ENCODE measurements around the gene TMEM235. TPM values are rescaled to one million over a fixed set of nuclear protein-coding genes. Genes with fewer than 3 reads are reported as not detected.

Gene TMEM235
- total RNA-seq, 4 donors from 2014 or later = not detected

DNA sequence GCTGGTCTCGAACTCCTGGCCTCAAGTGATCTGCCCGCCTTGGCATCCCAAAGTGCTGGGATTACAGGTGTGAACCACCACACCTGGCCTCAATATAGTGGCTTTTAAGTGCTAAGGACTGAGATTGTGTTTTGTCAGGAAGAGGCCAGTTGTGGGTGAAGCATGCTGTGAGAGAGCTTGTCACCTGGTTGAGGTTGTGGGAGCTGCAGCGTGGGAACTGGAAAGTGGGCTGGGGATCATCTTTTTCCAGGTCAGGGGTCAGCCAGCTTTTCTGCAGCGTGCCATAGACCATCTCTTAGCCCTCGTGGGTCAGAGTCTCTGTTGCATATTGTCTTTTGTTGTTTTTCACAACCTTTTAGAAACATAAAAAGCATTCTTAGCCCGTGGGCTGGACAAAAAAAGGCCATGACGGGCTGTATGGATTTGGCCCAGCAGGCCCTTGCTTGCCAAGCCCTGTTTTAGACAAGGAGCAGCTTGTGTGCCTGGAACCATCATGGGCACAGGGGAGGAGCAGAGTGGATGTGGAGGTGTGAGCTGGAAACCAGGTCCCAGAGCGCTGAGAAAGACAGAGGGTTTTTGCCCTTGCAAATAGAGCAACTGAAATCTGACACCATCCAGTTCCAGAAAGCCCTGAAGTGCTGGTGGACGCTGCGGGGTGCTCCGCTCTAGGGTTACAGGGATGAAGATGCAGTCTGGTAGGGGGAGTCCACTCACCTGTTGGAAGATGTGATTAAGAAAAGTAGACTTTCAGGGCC, 11.9 kb upstream of the TMEM235 start:
- Histone ChIP-seq H3K9me3 (no peaks in the 10 kb centered on the region), H3K4me1 (peaks cover 0 to under 1% of the 10 kb centered on the region in 2 donors), H3K36me3 (no peaks in the 10 kb centered on the region), H3K27ac (no peak overlapping the region), H3K4me3 (replicated peaks in 1 of 3) (no peak overlapping the region), H3K27me3 (no peaks in the 10 kb centered on the region)
- 84 to 85% methylated on average over 11 of the region's 11 CpGs for WGBS, 2 donors
- DNase-seq = no peak
- intact Hi-C loops (cut with DNase I) = no loop called here
- TF ChIP-seq, protein P1, sequence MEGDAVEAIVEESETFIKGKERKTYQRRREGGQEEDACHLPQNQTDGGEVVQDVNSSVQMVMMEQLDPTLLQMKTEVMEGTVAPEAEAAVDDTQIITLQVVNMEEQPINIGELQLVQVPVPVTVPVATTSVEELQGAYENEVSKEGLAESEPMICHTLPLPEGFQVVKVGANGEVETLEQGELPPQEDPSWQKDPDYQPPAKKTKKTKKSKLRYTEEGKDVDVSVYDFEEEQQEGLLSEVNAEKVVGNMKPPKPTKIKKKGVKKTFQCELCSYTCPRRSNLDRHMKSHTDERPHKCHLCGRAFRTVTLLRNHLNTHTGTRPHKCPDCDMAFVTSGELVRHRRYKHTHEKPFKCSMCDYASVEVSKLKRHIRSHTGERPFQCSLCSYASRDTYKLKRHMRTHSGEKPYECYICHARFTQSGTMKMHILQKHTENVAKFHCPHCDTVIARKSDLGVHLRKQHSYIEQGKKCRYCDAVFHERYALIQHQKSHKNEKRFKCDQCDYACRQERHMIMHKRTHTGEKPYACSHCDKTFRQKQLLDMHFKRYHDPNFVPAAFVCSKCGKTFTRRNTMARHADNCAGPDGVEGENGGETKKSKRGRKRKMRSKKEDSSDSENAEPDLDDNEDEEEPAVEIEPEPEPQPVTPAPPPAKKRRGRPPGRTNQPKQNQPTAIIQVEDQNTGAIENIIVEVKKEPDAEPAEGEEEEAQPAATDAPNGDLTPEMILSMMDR (IDR thresholded peaks at IDR 0.05) = no peak
- TF ChIP-seq POLR2A (IDR thresholded peaks at IDR 0.05) = no peak

DNA sequence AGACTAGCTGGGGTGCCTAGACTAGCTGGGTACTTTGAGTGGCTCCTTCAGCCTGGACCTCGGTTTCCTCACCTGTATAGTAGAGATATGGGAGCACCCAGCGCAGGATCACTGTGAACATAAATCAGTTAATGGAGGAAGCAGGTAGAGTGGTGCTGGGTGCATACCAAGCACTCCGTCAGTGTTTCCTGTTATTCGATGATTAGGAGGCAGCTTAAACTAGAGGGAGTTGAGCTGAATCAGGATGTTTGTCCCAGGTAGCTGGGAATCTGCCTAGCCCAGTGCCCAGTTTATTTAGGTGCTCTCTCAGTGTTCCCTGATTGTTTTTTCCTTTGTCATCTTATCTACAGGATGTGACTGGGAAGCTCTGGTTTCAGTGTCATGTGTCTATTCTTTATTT, 8.4 kb upstream of the TMEM235 start:
- Histone ChIP-seq H3K27ac (peak overlapping the region in 1 of 3 donors; percentile 30), H3K27me3 (no peaks in the 10 kb centered on the region), H3K9me3 (no peaks in the 10 kb centered on the region), H3K4me3 (replicated peaks in 1 of 3) (no peak overlapping the region), H3K36me3 (no peaks in the 10 kb centered on the region), H3K4me1 (no peaks in the 10 kb centered on the region)
- no peak for TF ChIP-seq POLR2A (IDR thresholded peaks at IDR 0.05)
- TF ChIP-seq, protein P1 (IDR thresholded peaks at IDR 0.05) = no peak
- 82 to 89% methylated on average over 4 of the region's 4 CpGs for WGBS, 2 donors
- intact Hi-C loops (cut with DNase I) = no loop called here
- no peak for DNase-seq

DNA sequence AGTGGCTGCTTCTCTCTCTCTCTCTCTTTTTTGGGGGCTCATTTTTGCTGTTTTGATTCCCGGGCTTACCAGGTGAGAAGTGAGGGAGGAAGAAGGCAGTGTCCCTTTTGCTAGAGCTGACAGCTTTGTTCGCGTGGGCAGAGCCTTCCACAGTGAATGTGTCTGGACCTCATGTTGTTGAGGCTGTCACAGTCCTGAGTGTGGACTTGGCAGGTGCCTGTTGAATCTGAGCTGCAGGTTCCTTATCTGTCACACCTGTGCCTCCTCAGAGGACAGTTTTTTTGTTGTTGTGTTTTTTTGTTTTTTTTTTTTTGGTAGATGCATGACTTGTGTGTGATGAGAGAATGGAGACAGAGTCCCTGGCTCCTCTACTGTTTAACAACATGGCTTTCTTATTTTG, 7.7 kb upstream of the TMEM235 start:
- H3K36me3 ChIP-seq = no peaks in the 10 kb centered on the region
- TF ChIP-seq POLR2A (IDR thresholded peaks at IDR 0.05) = no peak
- TF ChIP-seq, protein P1 (IDR thresholded peaks at IDR 0.05) = no peak
- WGBS, 2 donors = 91% methylated on average over 3 of the region's 3 CpGs
- no peak for DNase-seq
- intact Hi-C loops (cut with DNase I) = no loop called here
- H3K4me1 ChIP-seq = no peaks in the 10 kb centered on the region
- no peak overlapping the region for H3K4me3 ChIP-seq (replicated peaks in 1 of 3)
- H3K27ac ChIP-seq = peak overlapping the region in 1 of 3 donors; percentile 30
- H3K27me3 ChIP-seq = no peaks in the 10 kb centered on the region
- H3K9me3 ChIP-seq = no peaks in the 10 kb centered on the region

DNA sequence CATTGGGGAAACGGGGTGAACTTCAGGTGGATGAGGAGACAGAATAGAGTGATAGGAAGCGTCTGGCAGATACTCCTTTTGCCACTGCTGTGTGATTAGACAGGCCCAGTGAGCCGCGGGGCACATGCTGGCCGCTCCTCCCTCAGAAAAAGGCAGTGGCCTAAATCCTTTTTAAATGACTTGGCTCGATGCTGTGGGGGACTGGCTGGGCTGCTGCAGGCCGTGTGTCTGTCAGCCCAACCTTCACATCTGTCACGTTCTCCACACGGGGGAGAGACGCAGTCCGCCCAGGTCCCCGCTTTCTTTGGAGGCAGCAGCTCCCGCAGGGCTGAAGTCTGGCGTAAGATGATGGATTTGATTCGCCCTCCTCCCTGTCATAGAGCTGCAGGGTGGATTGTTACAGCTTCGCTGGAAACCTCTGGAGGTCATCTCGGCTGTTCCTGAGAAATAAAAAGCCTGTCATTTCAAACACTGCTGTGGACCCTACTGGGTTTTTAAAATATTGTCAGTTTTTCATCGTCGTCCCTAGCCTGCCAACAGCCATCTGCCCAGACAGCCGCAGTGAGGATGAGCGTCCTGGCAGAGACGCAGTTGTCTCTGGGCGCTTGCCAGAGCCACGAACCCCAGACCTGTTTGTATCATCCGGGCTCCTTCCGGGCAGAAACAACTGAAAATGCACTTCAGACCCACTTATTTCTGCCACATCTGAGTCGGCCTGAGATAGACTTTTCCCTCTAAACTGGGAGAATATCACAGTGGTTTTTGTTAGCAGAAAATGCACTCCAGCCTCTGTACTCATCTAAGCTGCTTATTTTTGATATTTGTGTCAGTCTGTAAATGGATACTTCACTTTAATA, 7.0 kb upstream of the TMEM235 start:
- WGBS, 2 donors = 73 to 77% methylated on average over 22 to 27 of the region's 27 CpGs
- intact Hi-C loops (cut with DNase I) = no loop called here
- H3K4me1 ChIP-seq = no peaks in the 10 kb centered on the region
- DNase-seq = no peak
- H3K36me3 ChIP-seq = no peaks in the 10 kb centered on the region
- TF ChIP-seq, protein P1 (IDR thresholded peaks at IDR 0.05) = no peak
- no peak for TF ChIP-seq POLR2A (IDR thresholded peaks at IDR 0.05)
- H3K4me3 ChIP-seq (replicated peaks in 1 of 3) = no peak overlapping the region
- H3K27ac ChIP-seq = no peak overlapping the region
- no peaks in the 10 kb centered on the region for H3K9me3 ChIP-seq
- H3K27me3 ChIP-seq = no peaks in the 10 kb centered on the region
